Trophoblast cell (in vitro differentiated cells and primary cell): ENCODE results near the gene SHC1.

Source experiments
- DNase-seq, 2 donors: peaks; one replicate each; pipeline ENCODE4 v3.0.0-alpha.2; 2016
- H2AFZ ChIP-seq: 2 replicates; pipeline ENCODE4 v1.6.1; 2013; ENCODE audit warnings: low read length, moderate library complexity, mild to moderate bottlenecking; ENCODE audit not compliant: insufficient read depth, poor library complexity
- H2AK5ac ChIP-seq: 2 replicates; pipeline ENCODE4 v1.6.1; 2013; ENCODE audit warnings: mild to moderate bottlenecking, low read length
- H2BK120ac ChIP-seq: 2 replicates; pipeline ENCODE4 v1.6.1; 2013; ENCODE audit warnings: low read length, mild to moderate bottlenecking, moderate library complexity; ENCODE audit not compliant: insufficient read depth, poor library complexity
- H2BK12ac ChIP-seq: 2 replicates; pipeline ENCODE4 v1.6.1; 2013; ENCODE audit warnings: mild to moderate bottlenecking, low read length, moderate library complexity
- H2BK5ac ChIP-seq: 2 replicates; pipeline ENCODE4 v1.6.1; 2013; ENCODE audit warnings: low read length, low read depth, moderate library complexity, mild to moderate bottlenecking; ENCODE audit not compliant: poor library complexity
- H3K14ac ChIP-seq: 2 replicates; pipeline ENCODE4 v1.6.1; 2013; ENCODE audit warnings: mild to moderate bottlenecking, low read length
- H3K18ac ChIP-seq: 2 replicates; pipeline ENCODE4 v1.6.1; 2013; ENCODE audit warnings: mild to moderate bottlenecking, low read length
- H3K23ac ChIP-seq: 2 replicates; pipeline ENCODE4 v1.6.1; 2013; ENCODE audit warnings: low read length
- H3K27ac ChIP-seq: 2 replicates; pipeline ENCODE4 v1.5.1; 2013; ENCODE audit warnings: low read depth, mild to moderate bottlenecking, inconsistent platforms, low read length, moderate library complexity
- H3K27me3 ChIP-seq: 2 replicates; pipeline ENCODE4 v1.6.1; 2013; ENCODE audit warnings: inconsistent platforms, mild to moderate bottlenecking, low read length, moderate library complexity; ENCODE audit not compliant: insufficient read depth
- H3K36me3 ChIP-seq, 2 experiments: 1 replicate in 1 of 2; 2 replicates in 1 of 2; pipeline ENCODE4 v1.6.1; 2013; ENCODE audit warnings: low read length in 2 of 2, mild to moderate bottlenecking in 2 of 2, moderate library complexity in 1 of 2; ENCODE audit not compliant: insufficient read depth in 2 of 2, control insufficient read depth in 1 of 2
- H3K4ac ChIP-seq: 2 replicates; pipeline ENCODE4 v1.6.1; 2013; ENCODE audit warnings: low read depth, mild to moderate bottlenecking, low read length, moderate library complexity
- H3K4me1 ChIP-seq, 2 experiments: 1 replicate in 1 of 2; 2 replicates in 1 of 2; pipeline ENCODE4 v1.6.1; 2013; ENCODE audit warnings: low read length in 2 of 2, mild to moderate bottlenecking in 2 of 2, moderate library complexity in 1 of 2; ENCODE audit not compliant: insufficient read depth in 2 of 2, control insufficient read depth in 1 of 2
- H3K4me2 ChIP-seq: 2 replicates; pipeline ENCODE4 v1.6.1; 2013; ENCODE audit warnings: inconsistent platforms, mild to moderate bottlenecking, low read length, moderate library complexity
- H3K4me3 ChIP-seq: 2 replicates; pipeline ENCODE4 v1.5.1; 2013; ENCODE audit warnings: mild to moderate bottlenecking, low read depth, low read length, inconsistent platforms
- H3K79me1 ChIP-seq: one replicate; pipeline ENCODE4 v1.6.1; 2013; ENCODE audit warnings: low read length
- H3K79me2 ChIP-seq: 2 replicates; pipeline ENCODE4 v1.6.1; 2013; ENCODE audit warnings: low read length, mild to moderate bottlenecking; ENCODE audit not compliant: control insufficient read depth, insufficient read depth, poor library complexity
- H3K9ac ChIP-seq: 2 replicates; pipeline ENCODE4 v1.6.1; 2013; ENCODE audit warnings: mild to moderate bottlenecking, low read length
- H3K9me3 ChIP-seq: 2 replicates; pipeline ENCODE4 v1.6.1; 2013; ENCODE audit warnings: low read depth, mild to moderate bottlenecking, control low read depth, inconsistent platforms, low read length; ENCODE audit not compliant: insufficient read depth
- H4K12ac ChIP-seq: 2 replicates; pipeline ENCODE4 v1.6.1; 2013; ENCODE audit warnings: low read depth, mild to moderate bottlenecking, low read length, moderate library complexity
- H4K8ac ChIP-seq: 2 replicates; pipeline ENCODE4 v1.6.1; 2013; ENCODE audit warnings: low read depth, mild to moderate bottlenecking, low read length, moderate library complexity
- H4K91ac ChIP-seq: one replicate; pipeline ENCODE4 v1.6.1; 2013; ENCODE audit warnings: low read depth, mild to moderate bottlenecking, low read length, moderate library complexity
- WGBS: extraction: QIAGEN DNeasy Blood & Tissue Kit; methylation state at CpG from one replicate; pipeline ENCODE4 v1.1.7; 2013; ENCODE audit warnings: missing lambda C conversion rate; ENCODE audit not compliant: insufficient read length, insufficient coverage; ENCODE audit errors: extremely low coverage; 5-methylcytosine and 5-hydroxymethylcytosine counted together

Gene SHC1

DNA sequence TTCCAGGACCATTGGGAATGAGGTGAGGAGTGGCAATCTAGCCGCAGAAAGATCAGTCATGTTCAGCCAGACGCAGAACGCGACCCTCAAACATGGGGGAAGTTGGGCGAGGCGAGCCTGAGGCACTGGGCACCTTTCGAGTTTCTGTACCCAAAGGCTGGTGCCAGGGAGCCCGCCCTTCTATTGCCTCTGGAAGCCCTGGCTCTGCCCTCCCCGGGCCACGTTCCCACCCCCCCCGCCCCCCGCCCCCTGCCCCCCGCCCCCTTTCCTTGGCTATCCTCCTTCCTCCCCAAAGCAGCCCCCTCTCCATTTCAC, 29.8 kb upstream of the SHC1 start:
- H3K18ac ChIP-seq, result peak overlapping the region; percentile 95
- H3K79me1 ChIP-seq, result peaks cover 36% of the 10 kb centered on the region
- no peak overlapping the region for H3K23ac ChIP-seq
- peak overlapping the region; percentile 96 for H3K27ac ChIP-seq
- H3K79me2 ChIP-seq, result peaks cover 18% of the 10 kb centered on the region
- no peaks in the 10 kb centered on the region for H3K27me3 ChIP-seq
- H3K4me3 ChIP-seq, result peak overlapping the region; percentile 38
- H3K9me3 ChIP-seq, result no peaks in the 10 kb centered on the region
- H2AK5ac ChIP-seq, result peak overlapping the region; percentile 95
- peaks cover 14% of the 10 kb centered on the region in 2 experiments for H3K4me1 ChIP-seq
- peak overlapping the region; percentile 82 for H3K14ac ChIP-seq
- peak overlapping the region; percentile 95 for H2BK120ac ChIP-seq
- no CpG with 5 or more reads among the region's 13 CpGs for WGBS
- H2AFZ ChIP-seq, result peak overlapping the region; percentile 85
- H4K12ac ChIP-seq, result peak overlapping the region; percentile 94
- H3K4me2 ChIP-seq, result peak overlapping the region; percentile 98
- no peak for DNase-seq
- H4K91ac ChIP-seq, result peak overlapping the region; percentile 96
- peak overlapping the region; percentile 98 for H2BK5ac ChIP-seq
- peak overlapping the region; percentile 80 for H4K8ac ChIP-seq
- H3K36me3 ChIP-seq, result no peaks in the 10 kb centered on the region
- peak overlapping the region; percentile 98 for H2BK12ac ChIP-seq
- H3K4ac ChIP-seq, result peak overlapping the region; percentile 90
- H3K9ac ChIP-seq, result no peak overlapping the region

DNA sequence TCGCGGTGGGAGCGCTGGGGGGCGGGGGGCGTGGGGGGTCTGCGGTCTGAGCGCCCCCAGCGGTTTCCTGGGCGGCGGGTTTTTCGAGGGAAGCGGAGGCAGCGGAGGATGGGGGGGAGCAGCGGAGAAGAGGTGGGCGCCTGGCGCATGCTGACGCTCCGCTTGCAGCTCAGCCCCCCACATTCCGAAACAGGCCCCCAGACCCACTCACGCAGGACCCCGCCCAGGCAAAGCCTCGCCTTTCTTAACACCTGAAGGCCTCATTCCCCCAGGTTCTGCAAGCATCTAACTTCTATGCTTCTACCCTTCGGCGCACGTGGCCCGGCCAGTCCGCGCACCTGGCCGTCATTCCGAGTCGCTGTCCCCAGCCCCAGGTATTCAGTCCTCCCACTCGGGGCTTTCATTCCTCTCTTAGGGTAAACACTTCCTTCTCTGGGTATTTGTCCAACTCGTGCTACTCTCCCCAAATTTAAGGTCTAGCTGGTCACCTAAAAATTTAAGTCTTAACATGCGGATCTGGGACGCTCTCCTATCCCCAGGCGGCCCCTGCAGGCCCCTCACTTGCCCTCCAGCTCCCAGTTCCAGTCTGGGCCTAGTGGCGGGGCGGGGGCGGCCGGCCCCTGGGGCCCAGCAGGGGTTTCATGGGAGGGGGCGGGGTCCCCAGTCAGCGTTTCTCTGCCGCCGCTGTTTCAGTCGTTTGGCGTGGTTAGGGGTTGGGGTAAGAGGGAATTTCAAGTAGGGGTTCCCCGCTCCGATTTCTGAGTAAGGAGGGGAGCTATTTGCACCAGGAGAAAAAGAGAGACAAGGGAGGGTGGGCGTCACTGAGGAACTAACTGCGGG, 29.2 kb upstream of the SHC1 start:
- WGBS, result no CpG with 5 or more reads among the region's 50 CpGs
- no peak overlapping the region for H3K9ac ChIP-seq

DNA sequence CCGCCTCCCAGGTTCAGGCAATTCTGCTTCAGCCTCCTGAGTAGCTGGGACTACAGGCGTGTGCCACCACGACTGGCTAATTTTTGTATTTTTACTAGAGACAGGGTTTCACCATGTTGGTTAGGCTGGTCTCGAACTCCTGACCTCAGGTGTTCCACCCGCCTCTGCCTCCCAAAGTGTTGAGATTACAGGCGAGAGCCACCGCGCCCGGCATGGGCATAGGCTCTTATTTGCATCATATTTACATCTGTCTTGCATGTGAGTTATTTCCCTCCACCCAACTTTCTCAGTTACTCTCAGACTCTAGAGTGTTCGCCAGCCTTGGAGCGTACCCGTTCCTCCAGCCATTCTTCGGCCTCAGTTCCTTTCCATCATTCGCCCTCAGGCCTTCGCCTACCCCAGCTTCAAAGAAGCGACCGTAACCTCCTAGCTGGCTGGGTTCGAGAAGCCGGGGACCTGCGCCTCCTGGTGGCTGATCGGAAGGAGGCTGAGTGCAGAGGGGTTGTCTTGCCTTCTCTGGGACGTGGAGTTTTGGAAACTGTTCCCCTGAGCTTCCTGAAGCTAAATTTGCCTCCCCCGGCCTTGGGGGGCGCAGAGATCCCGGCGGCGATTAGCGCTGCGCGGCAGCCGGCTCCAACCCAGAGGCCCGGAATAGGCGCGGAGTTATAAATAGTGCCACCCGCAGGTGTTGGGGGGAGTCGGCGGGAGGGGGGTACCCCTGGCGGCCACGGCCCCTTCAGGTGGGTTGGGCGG, 28.4 kb upstream of the SHC1 start:
- Histone ChIP-seq H3K79me2 (peaks cover 15% of the 10 kb centered on the region), H2BK120ac (peak overlapping the region; percentile 23), H4K8ac (peak overlapping the region; percentile 23), H2AK5ac (no peak overlapping the region), H4K12ac (no peak overlapping the region), H3K23ac (no peak overlapping the region), H3K9ac (no peak overlapping the region), H3K4me1 (peaks cover 10 to 14% of the 10 kb centered on the region in 2 experiments), H3K9me3 (no peaks in the 10 kb centered on the region), H3K4me3 (no peak overlapping the region), H3K27me3 (no peaks in the 10 kb centered on the region), H3K4ac (no peak overlapping the region), H3K27ac (no peak overlapping the region), H2BK12ac (no peak overlapping the region), H4K91ac (no peak overlapping the region), H3K18ac (no peak overlapping the region), H3K79me1 (peaks cover 33% of the 10 kb centered on the region), H3K14ac (no peak overlapping the region), H3K4me2 (peak overlapping the region; percentile 71), H2AFZ (peak overlapping the region; percentile 71), H3K36me3 (no peaks in the 10 kb centered on the region), H2BK5ac (no peak overlapping the region)
- peak; percentile 60 to 75 for DNase-seq
- no CpG with 5 or more reads among the region's 40 CpGs for WGBS

More for the DNA sequence above, 29.2 kb upstream of the SHC1 start:
- Histone ChIP-seq H3K4ac (peak overlapping the region; percentile 90), H2BK120ac (peak overlapping the region; percentile 95), H3K18ac (peak overlapping the region; percentile 95), H4K12ac (peak overlapping the region; percentile 84), H3K9me3 (no peaks in the 10 kb centered on the region), H3K27ac (peak overlapping the region; percentile 90), H2AK5ac (peak overlapping the region; percentile 95), H3K27me3 (no peaks in the 10 kb centered on the region), H3K4me1 (peaks cover 14% of the 10 kb centered on the region in 2 experiments), H2BK12ac (peak overlapping the region; percentile 98), H3K4me2 (peak overlapping the region; percentile 85), H2AFZ (peak overlapping the region; percentile 85), H3K4me3 (peak overlapping the region; percentile 38), H3K79me2 (peaks cover 18% of the 10 kb centered on the region), H3K14ac (peak overlapping the region; percentile 82), H2BK5ac (peak overlapping the region; percentile 91), H4K91ac (peak overlapping the region; percentile 96), H3K23ac (no peak overlapping the region), H4K8ac (peak overlapping the region; percentile 80), H3K36me3 (no peaks in the 10 kb centered on the region), H3K79me1 (peaks cover 36% of the 10 kb centered on the region)
- peak; percentile 60 to 70 for DNase-seq

DNA sequence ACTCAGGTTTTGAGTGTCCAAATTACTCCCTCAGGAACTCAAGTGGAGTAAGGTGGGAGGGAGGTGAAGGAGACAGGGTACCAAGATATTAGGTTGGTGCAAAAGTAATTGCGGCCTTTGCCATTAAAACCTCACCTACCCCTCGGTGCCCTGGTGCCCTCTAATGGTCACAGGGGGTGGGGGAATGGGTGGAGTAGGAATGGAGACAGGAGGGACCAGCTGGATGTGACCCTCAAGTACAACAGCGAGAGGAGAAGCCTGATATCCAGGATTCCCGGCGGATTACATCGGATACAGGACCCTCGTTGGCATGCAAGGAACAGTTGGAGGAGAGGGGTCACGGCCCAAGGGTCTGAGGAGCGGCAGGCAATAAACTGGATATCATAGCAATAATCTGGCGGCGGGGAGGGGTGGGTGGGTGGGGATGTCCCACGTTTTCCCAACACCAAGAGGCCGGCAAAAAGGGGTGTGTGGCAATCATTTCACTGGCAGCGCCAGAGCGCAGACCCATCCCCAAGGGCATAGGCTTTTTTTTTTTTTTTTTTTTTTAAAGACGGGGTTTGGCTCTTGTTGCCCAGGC, 27.7 kb upstream of the SHC1 start:
- H3K36me3 ChIP-seq, result no peaks in the 10 kb centered on the region
- no peak overlapping the region for H3K14ac ChIP-seq
- WGBS, result no CpG with 5 or more reads among the region's 16 CpGs

More for the DNA sequence above, 27.7 kb upstream of the SHC1 start:
- H2AK5ac ChIP-seq, result no peak overlapping the region
- H4K12ac ChIP-seq, result no peak overlapping the region
- no peak overlapping the region for H3K27ac ChIP-seq
- H2BK120ac ChIP-seq, result no peak overlapping the region
- H3K4ac ChIP-seq, result no peak overlapping the region
- peaks cover 11% of the 10 kb centered on the region for H3K79me2 ChIP-seq
- H4K91ac ChIP-seq, result no peak overlapping the region
- H2BK12ac ChIP-seq, result no peak overlapping the region
- H3K9me3 ChIP-seq, result no peaks in the 10 kb centered on the region
- H3K4me1 ChIP-seq, result peaks cover 10 to 14% of the 10 kb centered on the region in 2 experiments
- H3K79me1 ChIP-seq, result peaks cover 27% of the 10 kb centered on the region
- DNase-seq, result no peak
- no peak overlapping the region for H2BK5ac ChIP-seq
- H3K9ac ChIP-seq, result no peak overlapping the region
- H3K4me3 ChIP-seq, result no peak overlapping the region
- H3K4me2 ChIP-seq, result no peak overlapping the region
- no peak overlapping the region for H4K8ac ChIP-seq
- no peak overlapping the region for H3K18ac ChIP-seq
- no peak overlapping the region for H2AFZ ChIP-seq
- H3K23ac ChIP-seq, result no peak overlapping the region
- H3K27me3 ChIP-seq, result no peaks in the 10 kb centered on the region
